Measurements from ENCODE around the gene STYK1.

DNA sequence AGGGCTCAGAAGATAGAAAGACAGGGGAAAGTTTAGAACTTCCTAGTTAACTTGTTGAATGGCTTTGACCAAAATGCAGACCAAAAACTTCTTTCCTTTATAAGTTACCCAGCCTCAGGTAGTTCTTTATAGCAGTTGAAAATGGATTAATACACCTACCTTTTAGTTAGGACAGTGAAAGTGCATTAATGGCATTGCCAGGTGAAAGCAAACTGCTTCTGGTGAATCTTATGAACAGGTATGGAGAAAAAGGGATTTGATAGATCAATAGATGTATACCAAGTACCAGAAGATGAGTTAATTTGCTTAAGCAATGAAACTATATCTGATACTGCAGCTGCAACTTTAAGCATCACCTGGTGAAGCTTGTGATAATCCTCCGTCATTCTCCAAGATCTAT lies 14.2 kb upstream of the STYK1 start:
- TF ChIP-seq POLR2A (IDR thresholded peaks at IDR 0.05) (no peak), EP300 (IDR thresholded peaks at IDR 0.05) (no peak), POLR2AphosphoS5 (IDR thresholded peaks at IDR 0.05) (no peak)
- TF ChIP-seq, protein P1, sequence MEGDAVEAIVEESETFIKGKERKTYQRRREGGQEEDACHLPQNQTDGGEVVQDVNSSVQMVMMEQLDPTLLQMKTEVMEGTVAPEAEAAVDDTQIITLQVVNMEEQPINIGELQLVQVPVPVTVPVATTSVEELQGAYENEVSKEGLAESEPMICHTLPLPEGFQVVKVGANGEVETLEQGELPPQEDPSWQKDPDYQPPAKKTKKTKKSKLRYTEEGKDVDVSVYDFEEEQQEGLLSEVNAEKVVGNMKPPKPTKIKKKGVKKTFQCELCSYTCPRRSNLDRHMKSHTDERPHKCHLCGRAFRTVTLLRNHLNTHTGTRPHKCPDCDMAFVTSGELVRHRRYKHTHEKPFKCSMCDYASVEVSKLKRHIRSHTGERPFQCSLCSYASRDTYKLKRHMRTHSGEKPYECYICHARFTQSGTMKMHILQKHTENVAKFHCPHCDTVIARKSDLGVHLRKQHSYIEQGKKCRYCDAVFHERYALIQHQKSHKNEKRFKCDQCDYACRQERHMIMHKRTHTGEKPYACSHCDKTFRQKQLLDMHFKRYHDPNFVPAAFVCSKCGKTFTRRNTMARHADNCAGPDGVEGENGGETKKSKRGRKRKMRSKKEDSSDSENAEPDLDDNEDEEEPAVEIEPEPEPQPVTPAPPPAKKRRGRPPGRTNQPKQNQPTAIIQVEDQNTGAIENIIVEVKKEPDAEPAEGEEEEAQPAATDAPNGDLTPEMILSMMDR (IDR thresholded peaks at IDR 0.05), result no peak

Data from stomach (tissue), 4 donors.